Fibroblast of upper back skin (primary cell): ENCODE results near the gene GBGT1.
"Not testable (repeated sequence)": the region's sequence is repeated elsewhere in the genome, so short reads cannot be mapped to it uniquely, and the experiment has no call there.

Experiments
- DNase-seq: peaks from one replicate; pipeline ENCODE4 v3.0.0-alpha.2; 2013

GBGT1 gene

GRCh38 chr9:133194597-133194996, 30.9 kb upstream of the GBGT1 start:
- no peak for DNase-seq

DNA sequence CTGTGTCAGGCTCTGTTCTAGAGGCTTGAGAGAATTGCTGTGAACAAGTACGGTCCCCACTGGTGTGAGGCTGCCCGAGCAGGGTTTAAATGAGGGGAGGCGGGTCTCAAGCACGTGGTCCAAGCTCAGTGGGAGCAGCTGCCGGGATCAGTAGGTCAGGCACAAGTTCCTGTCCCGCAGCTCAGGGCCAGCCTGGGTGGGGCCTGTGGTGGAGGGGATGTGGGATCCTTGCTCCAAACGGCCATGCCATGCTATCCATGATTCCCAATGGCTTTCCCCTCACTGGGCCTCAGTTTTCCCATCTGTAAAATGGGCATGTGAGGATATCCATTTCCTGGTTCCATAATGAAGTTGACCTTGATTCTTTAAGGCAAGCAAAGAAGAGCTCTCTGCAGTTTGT, 28.3 kb upstream of the GBGT1 start:
- DNase-seq, result no peak

DNA sequence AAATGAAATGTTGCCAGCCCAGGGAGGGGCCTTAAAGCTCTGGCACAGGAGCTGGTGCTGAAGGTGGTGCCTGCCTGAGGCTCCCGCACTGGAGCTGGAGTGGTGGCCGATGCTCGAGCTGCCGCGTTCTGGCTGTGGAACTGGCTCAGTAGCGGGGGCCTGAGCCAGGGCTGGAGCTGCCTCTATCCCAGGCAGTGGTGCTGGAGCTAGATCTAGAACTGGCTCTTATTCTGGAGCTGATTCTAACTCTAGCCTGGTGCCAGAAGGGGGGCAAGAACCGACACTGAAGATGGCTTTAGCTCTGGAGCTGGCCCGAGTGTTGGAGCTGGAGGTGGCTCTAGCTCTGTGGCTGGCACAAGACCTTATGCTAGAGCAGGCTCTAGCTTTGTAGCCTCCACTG, 26.1 kb upstream of the GBGT1 start:
- no peak for DNase-seq

GRCh38 chr9:133188843-133189180, 25.1 kb upstream of the GBGT1 start:
- DNase-seq, result no peak

DNA sequence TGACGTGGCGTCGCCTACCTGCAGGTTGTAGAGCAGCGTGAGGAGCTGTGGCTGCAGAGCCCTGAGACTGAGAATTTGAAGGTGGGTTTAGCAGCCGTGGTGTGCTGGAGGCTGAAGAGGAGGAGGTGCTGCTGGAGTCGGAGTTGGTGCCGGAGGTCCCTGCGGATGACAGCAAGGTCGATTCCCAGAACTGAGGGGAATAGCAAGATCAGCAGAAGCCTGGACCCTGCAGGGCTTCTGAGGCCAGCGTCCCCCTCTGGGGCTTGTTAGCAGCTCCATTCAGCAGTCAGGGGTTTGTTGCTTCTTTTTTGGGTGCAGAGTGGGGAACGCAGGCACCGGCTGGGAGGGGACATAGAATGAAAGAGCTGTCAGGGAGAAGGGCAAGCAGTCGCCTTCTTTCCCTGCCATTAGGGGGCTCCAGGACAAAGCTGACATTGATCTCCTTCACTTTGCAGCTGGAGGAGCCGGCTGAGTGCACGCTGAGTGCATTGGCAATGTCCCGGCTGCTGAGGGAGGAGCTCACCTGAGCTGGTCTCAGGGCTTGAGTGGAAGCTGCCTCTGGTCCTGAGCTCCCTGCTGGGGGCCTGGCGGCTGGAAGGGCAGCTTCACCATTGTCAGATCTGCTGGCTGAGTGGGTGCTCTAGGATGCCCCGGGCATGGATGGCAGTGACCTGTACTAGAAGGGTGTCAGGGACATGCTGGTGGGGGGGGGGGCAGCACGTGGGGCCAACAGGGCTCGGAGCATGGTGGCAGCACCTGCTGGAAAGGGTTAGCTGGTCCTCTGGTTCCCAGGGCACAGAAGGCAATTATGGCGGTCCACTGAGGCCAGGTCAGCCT, 24.5 kb upstream of the GBGT1 start:
- no peak for DNase-seq

DNA sequence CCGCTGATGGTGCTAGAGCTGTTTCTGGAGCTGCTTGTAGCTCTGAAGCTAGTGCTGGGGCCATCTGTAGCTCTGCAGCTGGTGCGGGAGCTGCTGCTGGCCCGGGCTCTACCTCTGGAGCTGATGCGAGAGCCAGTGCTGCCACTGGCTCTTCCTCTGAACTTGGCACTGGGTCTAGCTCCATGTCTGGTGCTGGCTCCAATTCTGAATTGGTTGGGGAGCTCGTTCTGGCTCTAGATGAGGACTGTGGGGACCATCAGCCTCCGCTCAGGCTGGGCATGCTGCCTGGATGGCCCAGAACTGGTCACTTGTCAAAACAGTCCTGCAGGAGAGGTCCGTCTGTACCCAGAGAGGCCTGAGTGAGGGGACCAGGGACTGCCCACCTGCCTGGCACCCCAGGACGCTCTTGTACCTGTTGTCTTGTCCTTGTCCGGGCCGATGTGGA, 23.9 kb upstream of the GBGT1 start:
- no peak for DNase-seq

DNA sequence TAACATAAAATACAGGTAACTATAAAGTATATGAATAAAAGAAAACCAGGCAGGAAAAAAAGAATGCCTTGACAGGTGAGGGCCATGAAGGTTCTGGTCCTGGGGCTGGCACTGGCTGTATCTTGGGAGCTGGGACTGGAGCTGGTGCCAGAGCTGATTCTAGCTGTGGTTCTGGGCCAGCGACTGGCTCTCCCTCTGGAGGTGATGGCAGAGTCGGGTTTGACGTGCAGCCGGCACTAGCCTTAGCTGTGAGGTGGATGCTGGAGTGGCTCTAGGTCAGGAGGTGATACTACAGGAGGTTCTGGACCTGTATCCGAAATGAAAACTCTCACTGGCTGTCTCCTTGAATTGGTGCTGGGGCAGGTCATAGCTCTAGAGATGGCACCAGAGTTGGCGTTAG, 23.0 kb upstream of the GBGT1 start:
- no peak for DNase-seq

DNA sequence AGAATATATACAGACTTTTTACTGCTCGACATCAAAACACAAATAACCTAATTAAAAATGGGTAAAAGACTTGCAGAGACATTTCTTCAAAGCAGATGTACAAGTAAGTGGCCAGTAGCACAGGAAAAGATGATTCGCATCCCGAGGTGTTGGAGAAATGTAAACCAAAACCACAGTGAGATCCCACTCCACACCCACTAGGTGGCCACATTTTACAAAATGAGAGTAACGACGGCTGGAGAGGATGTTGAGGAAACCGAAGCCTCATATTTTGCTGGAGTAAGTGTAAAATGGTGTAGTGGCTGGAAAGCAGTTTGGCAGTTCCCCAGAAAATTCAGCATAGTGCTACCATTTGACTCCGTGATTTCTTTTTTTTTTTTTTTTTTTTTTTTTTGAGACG, 21.3 kb upstream of the GBGT1 start:
- peak; percentile 78 for DNase-seq

DNA sequence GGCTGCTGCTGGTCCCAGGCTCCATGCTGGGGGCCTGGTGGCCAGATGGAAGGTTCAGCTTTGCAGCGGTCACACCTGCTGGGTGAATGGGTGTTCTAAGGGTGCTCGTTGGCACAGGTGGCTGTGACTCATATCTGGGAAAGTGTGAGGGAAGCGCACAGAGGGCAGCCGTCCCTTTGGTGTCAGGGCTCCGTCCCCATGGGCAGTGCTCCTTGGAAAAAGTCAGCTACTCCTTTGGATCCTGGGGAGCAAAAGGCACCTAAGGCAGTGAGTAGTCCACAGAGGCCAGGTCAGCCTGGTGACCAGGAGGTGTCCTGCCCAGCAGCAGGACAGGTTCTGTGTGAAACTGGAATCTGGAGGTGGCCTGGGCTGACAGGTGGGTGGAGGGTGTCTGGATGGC, 18.4 kb upstream of the GBGT1 start:
- DNase-seq, result no peak

DNA sequence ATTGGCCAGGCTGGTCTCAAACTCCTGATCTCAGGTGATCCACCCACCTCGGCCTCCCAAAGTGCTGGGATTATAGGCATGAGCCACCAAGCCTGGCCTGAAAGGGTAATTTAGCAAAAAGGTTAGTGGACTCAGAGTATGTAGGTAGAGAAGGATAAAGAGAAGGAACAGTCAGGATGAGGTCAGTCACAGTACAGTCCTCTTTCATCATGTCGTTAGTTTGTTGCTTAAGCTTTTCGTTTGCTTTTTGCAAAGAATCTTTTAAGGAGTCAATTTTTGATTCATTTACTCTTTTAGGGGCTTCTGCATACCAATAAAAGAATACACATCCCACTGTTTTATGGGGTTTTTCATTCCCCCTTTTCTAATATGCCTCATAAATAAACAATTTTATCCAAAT, 17.8 kb upstream of the GBGT1 start:
- DNase-seq, result no peak

DNA sequence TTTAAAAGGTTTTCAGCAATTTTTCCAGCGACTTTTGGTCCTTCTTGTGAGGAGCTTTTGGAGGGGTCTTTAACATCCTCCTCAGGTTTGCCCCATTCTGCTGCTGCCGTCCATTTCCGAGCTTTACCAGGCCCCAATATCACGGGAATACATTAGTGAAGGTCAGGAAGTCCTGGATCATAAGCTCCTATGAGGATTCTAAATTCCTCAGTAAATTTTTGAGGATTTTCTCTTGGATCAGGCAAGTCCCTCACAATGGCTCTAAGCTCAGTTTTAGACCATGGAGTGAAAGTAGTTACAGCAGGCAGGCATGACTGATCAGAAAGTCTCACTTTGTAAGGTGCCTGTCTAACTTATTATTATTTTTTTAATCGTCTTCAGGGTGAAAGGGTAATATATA, 17.2 kb upstream of the GBGT1 start:
- DNase-seq, result no peak

DNA sequence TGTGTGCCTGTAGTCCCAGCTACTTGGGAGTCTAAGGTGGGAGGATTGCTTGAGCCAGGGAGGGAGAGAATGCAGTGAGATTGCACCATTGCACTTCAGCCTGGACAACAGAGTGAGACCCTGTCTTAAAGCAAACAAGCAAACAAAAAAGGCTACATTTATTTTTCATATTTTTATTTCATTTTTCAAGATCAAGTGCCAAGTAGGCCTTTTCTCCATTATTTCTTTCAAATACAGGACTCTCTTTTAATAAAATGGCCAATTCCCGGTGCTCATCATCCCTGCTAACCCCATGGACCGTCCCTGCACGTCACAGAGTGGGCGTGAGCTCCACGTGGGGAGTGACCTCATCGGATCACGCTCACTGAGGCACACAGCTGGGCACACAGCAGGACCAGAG, 9.3 kb upstream of the GBGT1 start:
- DNase-seq, result no peak

DNA sequence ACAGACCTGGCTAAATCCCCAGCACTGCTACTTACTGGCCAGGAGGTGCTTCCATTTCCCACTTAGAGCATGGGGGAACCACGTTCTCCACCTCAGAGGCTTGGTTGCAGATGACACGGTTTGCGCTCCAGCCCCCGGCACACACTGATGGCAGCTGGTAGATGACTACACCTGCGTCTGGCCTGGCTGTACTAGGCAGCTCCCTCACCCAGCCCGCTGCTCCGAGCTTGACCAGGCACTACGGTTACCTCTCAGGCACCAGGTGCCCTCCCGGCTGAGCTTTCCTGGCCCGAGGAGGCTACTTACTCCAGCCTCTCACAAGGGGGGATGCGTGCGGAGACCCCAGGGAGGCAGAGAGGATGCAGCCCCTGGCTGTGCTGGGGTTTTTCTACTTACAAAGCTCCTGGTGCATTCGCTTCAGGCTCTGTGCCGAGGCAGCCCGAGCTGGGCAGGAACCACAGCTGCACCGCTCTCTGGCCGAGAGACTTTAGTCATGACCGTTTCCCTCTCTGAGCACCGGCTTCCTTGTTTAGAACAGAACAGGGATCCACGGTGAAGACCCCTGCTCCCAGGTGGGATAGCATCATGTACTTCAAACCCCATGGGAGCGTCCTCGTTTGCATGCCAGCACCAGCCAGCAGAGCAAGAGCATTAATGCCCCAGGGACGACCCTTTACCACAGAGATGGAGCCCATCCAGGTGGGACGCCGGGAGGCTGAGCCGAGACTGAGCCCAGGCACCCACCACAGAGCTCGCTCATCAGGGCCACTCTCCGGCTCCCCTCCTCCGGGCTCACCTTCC, 7.6 kb upstream of the GBGT1 start:
- DNase-seq, result no peak

GRCh38 chr9:133170716-133171115, 7.0 kb upstream of the GBGT1 start:
- no peak for DNase-seq

DNA sequence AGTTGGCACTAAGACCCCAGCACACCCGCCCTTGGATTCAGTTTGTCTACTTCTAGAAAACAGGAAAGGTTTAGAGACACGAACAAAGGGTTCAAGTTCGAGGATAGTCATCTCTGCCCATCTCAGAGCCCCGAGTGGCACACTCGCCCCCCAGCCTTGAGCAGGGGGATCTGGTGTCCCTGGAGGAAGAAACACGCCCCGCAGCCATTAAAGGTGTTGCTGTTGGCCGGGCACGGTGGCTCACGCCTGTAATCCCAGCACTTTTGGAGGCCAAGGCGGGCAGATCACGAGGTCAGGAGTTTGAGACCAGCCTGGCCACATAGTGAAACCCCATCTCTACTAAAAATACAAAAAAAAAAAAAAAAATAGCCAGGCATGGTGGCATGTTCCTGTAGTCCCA, 6.0 kb upstream of the GBGT1 start:
- DNase-seq, result not testable (repeated sequence)

GRCh38 chr9:133169102-133169501, 5.4 kb upstream of the GBGT1 start:
- DNase-seq, result no peak

DNA sequence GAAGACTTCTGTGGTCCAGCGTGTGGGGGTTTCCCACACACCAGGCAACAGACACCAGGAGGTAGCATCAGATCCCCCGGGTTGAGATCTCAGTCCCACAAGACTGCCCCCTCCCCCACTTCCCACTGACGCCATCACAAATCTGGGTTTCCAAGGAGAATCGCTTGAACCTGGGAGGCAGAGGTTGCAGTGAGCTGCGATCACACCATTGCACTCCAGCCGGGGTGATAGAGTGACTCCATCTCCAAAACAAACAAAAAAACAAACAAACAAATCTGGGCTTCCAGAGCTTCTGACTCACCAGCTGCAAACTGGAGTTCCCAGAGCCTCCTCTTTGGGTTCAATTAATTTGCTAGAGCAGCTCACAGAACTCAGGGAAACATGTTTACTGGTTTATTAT, 4.7 kb upstream of the GBGT1 start:
- DNase-seq, result no peak

- DNase-seq, result no peak
These were observed 4.1 kb upstream of the GBGT1 start for GRCh38 chr9:133167769-133168168.

DNA sequence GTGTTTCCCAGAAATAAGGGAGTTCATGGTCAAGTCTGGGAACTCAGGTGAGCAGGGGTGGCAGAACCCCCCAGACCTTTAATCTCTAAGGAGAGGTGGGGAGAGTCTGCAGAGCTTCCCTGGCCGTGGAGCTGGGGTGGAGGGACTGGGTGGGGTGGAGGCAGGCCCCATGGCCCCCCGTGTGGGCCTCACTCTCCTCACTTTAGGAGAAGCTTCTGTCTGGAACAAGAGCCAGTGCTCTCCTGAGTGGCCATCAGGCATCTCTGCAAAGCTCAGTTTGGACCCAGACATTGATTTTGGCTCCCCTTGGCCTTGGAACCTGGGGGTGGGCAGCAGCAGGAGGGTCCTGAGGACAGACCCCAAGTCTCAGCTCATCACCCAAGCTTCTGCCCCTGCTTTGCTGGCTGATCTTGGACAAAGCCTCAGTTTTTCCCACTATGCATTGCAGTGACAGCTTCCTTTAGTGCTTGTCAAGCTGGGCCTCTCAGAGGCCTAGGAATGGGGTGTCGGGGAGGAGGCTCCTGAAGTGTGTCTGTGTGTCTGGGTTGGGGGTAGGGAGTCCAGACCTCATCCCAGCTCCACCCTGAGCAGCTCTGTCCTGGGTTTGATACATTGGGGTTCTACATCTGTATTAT, 3.5 kb upstream of the GBGT1 start:
- DNase-seq, result no peak

DNA sequence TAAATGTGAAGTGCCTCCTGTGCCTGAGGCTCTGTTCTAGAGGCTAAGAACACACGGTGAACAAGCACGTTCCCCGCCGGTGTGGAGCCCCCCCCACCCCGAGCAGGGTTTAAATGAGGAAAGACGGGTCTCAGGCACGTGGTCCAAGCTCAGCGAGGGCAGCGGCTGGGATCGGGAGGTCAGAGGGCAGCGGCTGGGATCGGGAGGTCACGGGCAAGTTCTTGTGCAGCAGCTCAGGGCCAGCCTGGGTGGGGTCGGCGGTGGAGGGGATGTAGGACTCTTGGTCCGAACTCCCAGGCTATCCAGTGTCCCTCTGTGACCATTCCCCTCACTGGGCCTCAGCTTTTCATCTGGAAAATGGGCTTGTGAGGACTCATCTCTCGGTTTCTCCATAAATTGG, 2.7 kb upstream of the GBGT1 start:
- no peak for DNase-seq

GRCh38 chr9:133165452-133165730, 1.7 kb upstream of the GBGT1 start:
- no peak for DNase-seq

GRCh38 chr9:133164191-133164590, 477 bp upstream of the GBGT1 start:
- DNase-seq, result no peak

GRCh38 chr9:133162861-133163503, 732 bp downstream of the GBGT1 start:
- DNase-seq, result no peak

DNA sequence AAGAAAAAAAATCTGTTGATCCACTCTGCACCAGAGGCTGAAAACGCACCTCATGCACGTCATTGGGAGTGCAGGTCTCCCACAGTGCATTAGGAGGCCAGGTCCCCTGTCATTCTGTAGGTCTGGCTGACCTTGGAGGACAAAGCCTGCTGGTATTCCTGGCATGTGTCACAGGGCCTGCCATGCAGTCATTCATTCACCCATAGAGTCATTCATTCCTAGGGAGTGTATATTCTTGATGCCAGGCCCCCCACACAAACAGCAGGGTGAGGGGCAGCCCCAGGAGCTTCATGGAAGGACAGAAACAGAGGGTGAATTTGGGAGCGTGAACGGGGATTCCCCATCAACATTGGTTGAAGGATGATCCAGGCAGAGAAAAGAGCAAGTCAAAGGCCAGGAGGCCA, 2.2 kb downstream of the GBGT1 start:
- DNase-seq, result no peak
